Transverse colon (tissue), 4 donors: Measurements from ENCODE around the gene AMER2. TPM values are rescaled to one million over a fixed set of nuclear protein-coding genes. Genes with fewer than 3 reads are reported as not detected.

Experiments
- DNase-seq: peaks from one replicate; pipeline ENCODE4 v3.0.0-alpha.2; 2019
- H3K27ac ChIP-seq, 4 donors: fragments of 200-600 bp; sonication (generic); 2 replicates each; pipeline ENCODE4 v1.5.1; 2016 to 2018; ENCODE audit warnings: inconsistent platforms in 4 of 4
- H3K27me3 ChIP-seq: fragments of 200-600 bp; sonication (generic); 2 replicates; pipeline ENCODE4 v1.5.1; 2017; ENCODE audit warnings: inconsistent platforms
- H3K36me3 ChIP-seq, 4 donors: fragments of 200-600 bp; sonication (generic); 2 replicates each; pipeline ENCODE4 v1.5.1; 2017 to 2019; ENCODE audit warnings: inconsistent platforms in 4 of 4
- H3K4me1 ChIP-seq, 4 donors: fragments of 200-600 bp; sonication (generic); 2 replicates each; pipeline ENCODE4 v1.5.1; 2017 to 2020; ENCODE audit warnings: inconsistent platforms in 4 of 4
- H3K4me3 ChIP-seq, 4 donors: fragments of 200-600 bp; sonication (generic); 1 replicate in 1 of 4; 2 replicates in 3 of 4; pipeline versions ENCODE4 v1.5.1 to v1.6.1; 2017 to 2019; ENCODE audit warnings: inconsistent platforms in 4 of 4
- H3K9me3 ChIP-seq, 2 donors: fragments of 200-600 bp; sonication (generic); 2 replicates each; pipeline ENCODE4 v1.5.1; 2017 to 2019; ENCODE audit warnings: inconsistent platforms in 2 of 2
- CTCF ChIP-seq, 5 experiments: fragments of 200-600 bp in 3 of 5; fragments of 450-650 bp in 2 of 5; sonication (generic) in 3 of 5; IDR thresholded peaks; 1 replicate in 2 of 5; 2 replicates in 3 of 5; pipeline ENCODE4 v1.5.1; 2016 to 2017; ENCODE audit warnings: antibody characterized with exemption in 5 of 5, inconsistent platforms in 3 of 5, mild to moderate bottlenecking in 2 of 5, moderate library complexity in 1 of 5
- EP300 ChIP-seq: sonication (generic); formaldehyde crosslinking; IDR thresholded peaks from one replicate; pipeline ENCODE4 v1.6.1; 2017; ENCODE audit warnings: antibody characterized with exemption, low read depth
- POLR2A ChIP-seq: fragments of 450-650 bp; IDR thresholded peaks from one replicate; pipeline ENCODE4 v1.6.1; 2016; ENCODE audit warnings: antibody characterized with exemption, mild to moderate bottlenecking, moderate library complexity
- POLR2AphosphoS5 ChIP-seq, 3 donors: sonication (generic); formaldehyde crosslinking; IDR thresholded peaks; one replicate each; pipeline ENCODE4 v1.6.1; 2016; ENCODE audit warnings: antibody characterized with exemption in 3 of 3
- WGBS, 2 donors: methylation state at CpG; one replicate each; pipeline ENCODE4 v1.1.5; 2018; ENCODE audit warnings: low coverage in 1 of 2; 5-methylcytosine and 5-hydroxymethylcytosine counted together
- in situ Hi-C, 4 donors: fragments of 200-750 bp; cut with MboI; loops; one replicate each; pipeline versions ENCODE4 v1.15.0 to v1.15.1; 2017; ENCODE audit warnings: low sequenced_read_pairs in 3 of 4, low pct_ligation_motif_present in 1 of 4, low pct_unique_long_range_greater_than_20kb in 1 of 4
- intact Hi-C: fragments of 100-400 bp; cut with DNase I; formaldehyde crosslinking; loops from one replicate; pipeline ENCODE4 v1.15.1; 2023; ENCODE audit warnings: low total_unique reads
- total RNA-seq, 4 donors: library from RNA; depleted of rRNA; stranded (reverse); fragments of >200 nt; gene quantifications; one replicate each; pipeline ENCODE4 v1.1.0, GENCODE V29; 2016

AMER2 gene
- total RNA-seq, 4 donors from 2014 or later = 0.14 to 0.16 TPM; not detected in 2

GRCh38 chr13:25135896-25136295 is 36.2 kb downstream of the AMER2 start:
- no peak for DNase-seq
- H3K9me3 ChIP-seq = no peaks in the 10 kb centered on the region
- intact Hi-C loops (no loop called here), in situ Hi-C loops (no loop called here)
- no peaks in the 10 kb centered on the region for H3K4me1 ChIP-seq
- H3K27ac ChIP-seq = no peak overlapping the region
- WGBS, 2 donors = 76 to 86% methylated on average over 4 of the region's 4 CpGs
- H3K36me3 ChIP-seq = no peaks in the 10 kb centered on the region
- TF ChIP-seq POLR2AphosphoS5 (IDR thresholded peaks at IDR 0.05) = no peak
- no peak for TF ChIP-seq EP300
- no peak for TF ChIP-seq POLR2A
- TF ChIP-seq CTCF (IDR thresholded peaks at IDR 0.05) = no peak
- no peak overlapping the region for H3K4me3 ChIP-seq
- peaks cover 20% of the 10 kb centered on the region for H3K27me3 ChIP-seq

- Histone ChIP-seq H3K4me1 (no peaks in the 10 kb centered on the region), H3K4me3 (no peak overlapping the region), H3K36me3 (no peaks in the 10 kb centered on the region), H3K27ac (no peak overlapping the region), H3K9me3 (no peaks in the 10 kb centered on the region), H3K27me3 (peaks cover 20% of the 10 kb centered on the region)
- no peak for TF ChIP-seq CTCF (IDR thresholded peaks at IDR 0.05)
- TF ChIP-seq POLR2AphosphoS5 (IDR thresholded peaks at IDR 0.05) = no peak
- no peak for TF ChIP-seq POLR2A
- no peak for TF ChIP-seq EP300
- intact Hi-C loops (no loop called here), in situ Hi-C loops (no loop called here)
- WGBS, 2 donors = 60 to 80% methylated on average over 2 to 5 of the region's 5 CpGs
- no peak for DNase-seq
Measured at GRCh38 chr13:25132751-25133390, 39.2 kb downstream of the AMER2 start.

- TF ChIP-seq EP300 (no peak), POLR2A (no peak), POLR2AphosphoS5 (IDR thresholded peaks at IDR 0.05) (no peak), CTCF (IDR thresholded peaks at IDR 0.05) (no peak)
- DNase-seq = no peak
- Histone ChIP-seq H3K4me1 (no peaks in the 10 kb centered on the region), H3K4me3 (no peak overlapping the region), H3K9me3 (no peaks in the 10 kb centered on the region), H3K27ac (no peak overlapping the region), H3K36me3 (no peaks in the 10 kb centered on the region), H3K27me3 (peaks cover 12% of the 10 kb centered on the region)
- intact Hi-C loops (no loop called here), in situ Hi-C loops (no loop called here)
- WGBS, 2 donors = 57 to 63% methylated on average over 5 to 6 of the region's 6 CpGs
Measured at GRCh38 chr13:25131881-25132420, 40.1 kb downstream of the AMER2 start.

GRCh38 chr13:25130944-25131343 is 41.1 kb downstream of the AMER2 start:
- Histone ChIP-seq H3K9me3 (no peaks in the 10 kb centered on the region), H3K27me3 (peaks cover 5% of the 10 kb centered on the region), H3K4me3 (no peak overlapping the region), H3K36me3 (no peaks in the 10 kb centered on the region), H3K27ac (no peak overlapping the region), H3K4me1 (no peaks in the 10 kb centered on the region)
- intact Hi-C loops = no loop called here
- no peak for TF ChIP-seq CTCF (IDR thresholded peaks at IDR 0.05)
- no peak for TF ChIP-seq EP300
- no peak for TF ChIP-seq POLR2AphosphoS5 (IDR thresholded peaks at IDR 0.05)
- TF ChIP-seq POLR2A = no peak
- 44 to 61% methylated on average over 2 to 3 of the region's 3 CpGs for WGBS, 2 donors
- in situ Hi-C loops = no loop called here
- no peak for DNase-seq
